Tibial nerve (tissue), 4 donors: ENCODE results near the gene CACYBP. TPM values are rescaled to one million over a fixed set of nuclear protein-coding genes. Genes with fewer than 3 reads are reported as not detected.

ENCODE experiments used
- DNase-seq, 2 donors: peaks; one replicate each; pipeline ENCODE4 v3.0.0-alpha.2; 2019; ENCODE audit warnings: low spot score in 2 of 2
- H3K27ac ChIP-seq, 4 donors: fragments of 200-600 bp; sonication (generic) in 3 of 4; one replicate each; pipeline ENCODE4 v1.5.1; 2017 to 2019; ENCODE audit warnings: mild to moderate bottlenecking in 1 of 4
- H3K27me3 ChIP-seq, 2 donors: fragments of 200-600 bp; sonication (generic) in 1 of 2; one replicate each; pipeline versions ENCODE4 v1.5.1 to v1.6.0; 2017 to 2019
- H3K36me3 ChIP-seq, 3 donors: fragments of 200-600 bp; sonication (generic); one replicate each; pipeline ENCODE4 v1.5.1; 2018 to 2019
- H3K4me1 ChIP-seq, 4 donors: fragments of 200-600 bp; sonication (generic) in 3 of 4; one replicate each; pipeline ENCODE4 v1.5.1; 2017 to 2019
- H3K4me3 ChIP-seq, 4 donors: fragments of 200-600 bp; sonication (generic) in 3 of 4; one replicate each; pipeline ENCODE4 v1.5.1; 2017 to 2019; ENCODE audit warnings: mild to moderate bottlenecking in 1 of 4, moderate library complexity in 1 of 4
- H3K9me3 ChIP-seq, 4 donors: fragments of 200-600 bp; sonication (generic) in 3 of 4; one replicate each; pipeline ENCODE4 v1.5.1; 2017 to 2019
- CTCF ChIP-seq, 5 experiments: fragments of 200-600 bp in 3 of 5; fragments of 450-650 bp in 2 of 5; sonication (generic) in 3 of 5; IDR thresholded peaks; one replicate each; pipeline ENCODE4 v1.5.1; 2016 to 2019; ENCODE audit warnings: antibody characterized with exemption in 5 of 5, mild to moderate bottlenecking in 3 of 5, moderate library complexity in 2 of 5
- EP300 ChIP-seq, 2 donors: sonication (generic); formaldehyde crosslinking; IDR thresholded peaks; one replicate each; pipeline ENCODE4 v1.6.1; 2017; ENCODE audit warnings: antibody characterized with exemption in 2 of 2, mild to moderate bottlenecking in 1 of 2
- POLR2A ChIP-seq, 2 donors: fragments of 450-650 bp; IDR thresholded peaks; one replicate each; pipeline ENCODE4 v1.6.1; 2017; ENCODE audit warnings: antibody characterized with exemption in 2 of 2, mild to moderate bottlenecking in 2 of 2, moderate library complexity in 2 of 2
- WGBS, 2 donors: methylation state at CpG; one replicate each; pipeline ENCODE4 v1.1.5; 2018; 5-methylcytosine and 5-hydroxymethylcytosine counted together
- total RNA-seq, 4 donors: library from RNA; depleted of rRNA; stranded (reverse); fragments of >200 nt; gene quantifications; one replicate each; pipeline ENCODE4 v1.1.0, GENCODE V29; 2016

CACYBP gene
- total RNA-seq, 4 donors from 2014 or later, result 60.8 to 165 (median 78.2) TPM

- TF ChIP-seq POLR2A (IDR thresholded peaks at IDR 0.05) (no peak), CTCF (IDR thresholded peaks at IDR 0.05) (no peak), EP300 (IDR thresholded peaks at IDR 0.05) (no peak)
Observed at GRCh38 chr1:174984952-174985351, 14.8 kb upstream of the CACYBP start.

GRCh38 chr1:174988539-174988938 is 11.2 kb upstream of the CACYBP start:
- peak overlapping the region in 1 of 4 donors; percentile 87 for H3K27ac ChIP-seq

More at GRCh38 chr1:174984952-174985351, 14.8 kb upstream of the CACYBP start:
- Histone ChIP-seq H3K27ac (no peak overlapping the region), H3K27me3 (no peaks in the 10 kb centered on the region), H3K9me3 (no peaks in the 10 kb centered on the region), H3K4me3 (no peak overlapping the region), H3K36me3 (peaks cover 0 to 31% (median 0%) of the 10 kb centered on the region in 3 donors), H3K4me1 (peaks cover 0 to 11% (median 0%) of the 10 kb centered on the region in 4 donors)
- 86 to 88% methylated on average over 4 of the region's 4 CpGs for WGBS, 2 donors
- no peak for DNase-seq

GRCh38 chr1:174988986-174989385 is 10.8 kb upstream of the CACYBP start:
- H3K4me1 ChIP-seq, result peaks cover 0 to 19% (median 0%) of the 10 kb centered on the region in 4 donors
- no peaks in the 10 kb centered on the region for H3K9me3 ChIP-seq
- no peaks in the 10 kb centered on the region for H3K27me3 ChIP-seq
- H3K4me3 ChIP-seq, result no peak overlapping the region
- 85 to 93% methylated on average over 3 of the region's 3 CpGs for WGBS, 2 donors
- TF ChIP-seq POLR2A (IDR thresholded peaks at IDR 0.05) (no peak), EP300 (IDR thresholded peaks at IDR 0.05) (no peak), CTCF (IDR thresholded peaks at IDR 0.05) (no peak)
- H3K27ac ChIP-seq, result peak overlapping the region in 3 of 4 donors; percentile 85 to 89 (median 87)
- DNase-seq, result no peak
- peaks cover 0 to 4% (median 0%) of the 10 kb centered on the region in 3 donors for H3K36me3 ChIP-seq

More at GRCh38 chr1:174988539-174988938, 11.2 kb upstream of the CACYBP start:
- no peak for DNase-seq
- Histone ChIP-seq H3K36me3 (peaks cover 0 to 4% (median 0%) of the 10 kb centered on the region in 3 donors), H3K4me3 (no peak overlapping the region), H3K27me3 (no peaks in the 10 kb centered on the region), H3K9me3 (no peaks in the 10 kb centered on the region), H3K4me1 (peaks cover 0 to 19% (median 0%) of the 10 kb centered on the region in 4 donors)
- no peak for TF ChIP-seq CTCF (IDR thresholded peaks at IDR 0.05)
- no peak for TF ChIP-seq EP300 (IDR thresholded peaks at IDR 0.05)
- no peak for TF ChIP-seq POLR2A (IDR thresholded peaks at IDR 0.05)

- Histone ChIP-seq H3K27ac (peak overlapping the region; percentile 76 to 89 (median 86)), H3K4me1 (peaks cover 0 to 19% (median 0%) of the 10 kb centered on the region in 4 donors), H3K36me3 (peaks cover 0 to 4% (median 0%) of the 10 kb centered on the region in 3 donors), H3K27me3 (no peaks in the 10 kb centered on the region), H3K4me3 (peak overlapping the region in 2 of 4 donors; percentile 37 to 52), H3K9me3 (no peaks in the 10 kb centered on the region)
- 58 to 66% methylated on average over 5 of the region's 5 CpGs for WGBS, 2 donors
- DNase-seq, result peak; percentile 51
- TF ChIP-seq EP300 (IDR thresholded peaks at IDR 0.05) (no peak), CTCF (IDR thresholded peaks at IDR 0.05) (no peak), POLR2A (IDR thresholded peaks at IDR 0.05) (no peak)
Observed at GRCh38 chr1:174989536-174990220, 10.1 kb upstream of the CACYBP start.

GRCh38 chr1:174990382-174990999 is 9.3 kb upstream of the CACYBP start:
- DNase-seq, result no peak
- H3K27ac ChIP-seq, result peak overlapping the region; percentile 76 to 89 (median 86)
- 40 to 41% methylated on average over 6 of the region's 6 CpGs for WGBS, 2 donors

More at GRCh38 chr1:174990382-174990999, 9.3 kb upstream of the CACYBP start:
- H3K4me1 ChIP-seq, result peaks cover 0 to 19% (median 0%) of the 10 kb centered on the region in 4 donors
- H3K27me3 ChIP-seq, result no peaks in the 10 kb centered on the region
- H3K36me3 ChIP-seq, result no peaks in the 10 kb centered on the region
- TF ChIP-seq POLR2A (IDR thresholded peaks at IDR 0.05) (no peak), EP300 (IDR thresholded peaks at IDR 0.05) (peak in 1 of 2 donors; percentile 2), CTCF (IDR thresholded peaks at IDR 0.05) (no peak)
- H3K9me3 ChIP-seq, result no peaks in the 10 kb centered on the region
- H3K4me3 ChIP-seq, result peak overlapping the region; percentile 24 to 52 (median 34)
